ENCODE results near the gene CARD16.

Gene CARD16

DNA sequence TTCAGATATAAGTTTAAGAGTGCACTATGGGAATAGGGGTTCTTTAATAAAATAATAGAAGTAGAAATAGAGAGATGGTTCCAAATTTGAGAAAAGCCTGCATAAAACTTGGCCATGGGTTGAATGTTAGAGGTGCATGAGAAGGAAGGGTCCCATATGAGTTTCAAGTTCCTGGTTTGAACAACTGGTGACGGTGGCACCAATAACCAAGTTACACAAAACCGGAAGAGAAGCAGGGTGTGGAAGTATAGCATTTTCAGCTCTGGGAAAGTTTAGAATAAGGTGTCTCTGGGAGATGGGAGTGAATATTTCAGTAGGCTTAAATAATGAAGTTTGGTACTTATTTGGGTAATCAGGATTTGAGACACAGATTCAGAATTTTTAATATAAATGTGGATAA lies 12.6 kb downstream of the CARD16 start:
- no peak for TF ChIP-seq GATA1 (IDR thresholded peaks at IDR 0.05; ENCODE audit: low read depth, low read length)
- no peak for TF ChIP-seq POLR2A (IDR thresholded peaks at IDR 0.05; ENCODE audit: low read length)
- DNase-seq = no peak

DNA sequence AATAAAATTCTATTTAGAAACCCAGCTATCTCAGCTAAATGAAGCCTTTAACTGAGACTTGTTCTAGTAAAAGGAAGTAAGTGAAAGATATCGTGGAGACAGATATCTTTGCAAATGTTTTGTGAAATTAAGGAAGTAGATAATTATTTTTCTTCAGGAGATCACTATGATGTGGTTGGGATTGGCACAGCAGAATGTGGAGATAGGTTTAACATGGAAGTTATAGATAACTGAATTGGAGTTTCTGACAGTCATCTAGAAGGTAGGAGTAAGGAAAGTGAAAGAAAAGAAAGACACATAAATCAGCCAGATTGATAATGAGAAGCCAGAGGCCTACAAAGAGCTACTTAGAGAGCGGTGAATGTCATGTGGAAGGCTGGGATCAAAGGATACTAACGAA lies 17.5 kb downstream of the CARD16 start:
- no peak for DNase-seq
- TF ChIP-seq GATA1 (IDR thresholded peaks at IDR 0.05; ENCODE audit: low read depth, low read length) = no peak
- no peak for TF ChIP-seq POLR2A (IDR thresholded peaks at IDR 0.05; ENCODE audit: low read length)

DNA sequence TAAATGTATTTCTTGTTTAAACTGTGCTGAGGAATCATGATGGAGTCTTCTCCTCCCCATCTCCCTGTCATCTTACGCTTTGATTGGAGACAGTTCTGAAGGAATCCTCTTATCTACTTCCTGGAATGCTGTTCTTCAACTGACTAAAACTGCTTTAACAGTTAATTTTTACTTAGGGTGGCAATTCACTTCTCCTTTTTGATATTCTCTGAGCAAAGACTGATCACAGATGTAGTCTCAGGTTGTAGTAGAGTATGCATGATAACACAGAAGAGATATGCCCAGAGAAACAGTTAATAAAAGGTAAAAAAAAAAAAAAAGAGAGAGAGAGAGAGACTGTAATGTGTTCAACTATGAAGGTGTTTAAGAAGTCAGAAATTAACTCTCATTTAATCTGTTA lies 20.7 kb downstream of the CARD16 start:
- TF ChIP-seq POLR2A (IDR thresholded peaks at IDR 0.05; ENCODE audit: low read length) = no peak
- TF ChIP-seq GATA1 (IDR thresholded peaks at IDR 0.05; ENCODE audit: low read depth, low read length) = no peak
- no peak for DNase-seq

DNA sequence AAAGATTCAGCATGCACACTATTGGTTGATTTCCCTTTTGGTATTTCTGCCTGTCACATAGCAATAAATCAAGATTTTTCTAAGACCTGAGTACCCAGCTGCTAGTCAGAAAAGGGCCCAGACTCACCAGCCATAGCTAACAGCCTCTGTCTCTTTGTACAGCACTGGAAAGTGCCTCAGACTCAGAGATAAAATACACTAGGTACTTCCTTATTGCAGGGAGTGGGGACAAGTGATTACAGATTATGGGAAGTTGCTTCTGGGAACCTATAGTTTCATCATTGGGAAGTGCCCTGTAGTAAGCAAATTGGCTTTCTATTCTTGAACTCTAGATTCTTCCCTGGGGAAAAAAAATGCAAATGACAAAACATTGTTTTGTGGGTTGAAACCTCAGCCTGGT lies 22.1 kb downstream of the CARD16 start, which contains the start of gene CASP5:
Gene CASP5, minus strand, starts transcription at position 166 of the 400 bp plus-strand sequence. Its CDS starts 32 bp downstream, at position 134.
- TF ChIP-seq GATA1 (IDR thresholded peaks at IDR 0.05; ENCODE audit: low read depth, low read length) = no peak
- TF ChIP-seq POLR2A (IDR thresholded peaks at IDR 0.05; ENCODE audit: low read length) = no peak
- DNase-seq = no peak

DNA sequence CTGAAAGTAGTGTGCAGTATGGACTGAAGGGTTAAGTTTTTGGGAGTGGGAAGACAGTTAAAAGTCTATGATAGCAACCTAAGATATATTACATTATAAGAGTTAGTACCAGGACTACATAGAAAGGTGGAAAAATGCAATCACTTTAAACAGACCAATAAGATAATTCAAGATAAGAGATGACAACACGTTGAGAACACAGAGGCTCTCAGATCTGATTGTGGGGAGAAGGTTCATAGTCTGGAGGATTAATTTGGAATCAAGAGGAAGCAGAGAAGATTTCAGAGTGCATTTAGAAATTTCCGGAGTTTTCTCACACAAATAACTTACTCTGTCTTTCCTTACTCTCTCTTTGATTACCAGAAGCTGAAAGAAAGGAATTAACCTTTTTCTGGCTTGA lies 22.6 kb downstream of the CARD16 start:
- TF ChIP-seq GATA1 (IDR thresholded peaks at IDR 0.05; ENCODE audit: low read depth, low read length) = no peak
- TF ChIP-seq POLR2A (IDR thresholded peaks at IDR 0.05; ENCODE audit: low read length) = no peak
- DNase-seq = no peak

DNA sequence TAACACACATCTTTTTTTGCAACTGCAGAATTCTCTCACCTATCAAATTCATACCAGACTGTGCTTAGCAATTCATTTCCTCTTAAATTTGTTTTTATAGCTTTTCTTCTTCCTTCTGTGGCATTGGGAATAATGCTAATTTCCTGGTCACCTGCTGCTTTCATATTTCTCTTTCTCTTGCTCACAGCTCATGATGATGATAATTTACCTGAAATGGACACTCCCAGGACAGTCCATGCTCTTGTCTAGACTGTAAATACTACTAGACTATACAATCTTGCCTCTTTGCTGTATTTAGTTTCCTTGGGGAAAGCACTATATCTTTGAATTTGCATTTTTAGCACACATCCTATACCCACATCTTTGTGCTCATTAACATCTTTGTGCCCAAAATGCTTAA lies 37.7 kb downstream of the CARD16 start:
- no peak for DNase-seq
- TF ChIP-seq GATA1 (IDR thresholded peaks at IDR 0.05; ENCODE audit: low read depth, low read length) = no peak

DNA sequence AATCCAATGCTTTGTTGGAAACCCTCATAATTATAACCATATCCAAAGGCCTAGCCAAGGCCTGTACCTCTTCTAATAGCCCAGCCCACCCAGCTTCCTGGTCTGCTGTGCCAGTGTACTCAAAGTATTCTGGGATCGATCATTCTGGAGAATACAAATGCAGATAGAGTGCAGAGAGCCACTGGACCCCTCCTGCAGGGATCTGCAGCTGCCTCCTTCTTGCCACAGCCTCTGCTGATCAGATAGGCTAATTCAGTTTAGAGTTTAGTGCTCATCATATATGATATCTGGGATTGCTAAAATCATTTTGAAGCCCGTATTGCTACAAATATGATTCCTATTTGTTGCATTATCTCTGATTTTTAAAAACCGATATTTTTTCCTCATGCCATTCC lies 39.7 kb downstream of the CARD16 start:
- DNase-seq = no peak
- no peak for TF ChIP-seq POLR2A (IDR thresholded peaks at IDR 0.05; ENCODE audit: low read length)
- no peak for TF ChIP-seq GATA1 (IDR thresholded peaks at IDR 0.05; ENCODE audit: low read depth, low read length)

DNA sequence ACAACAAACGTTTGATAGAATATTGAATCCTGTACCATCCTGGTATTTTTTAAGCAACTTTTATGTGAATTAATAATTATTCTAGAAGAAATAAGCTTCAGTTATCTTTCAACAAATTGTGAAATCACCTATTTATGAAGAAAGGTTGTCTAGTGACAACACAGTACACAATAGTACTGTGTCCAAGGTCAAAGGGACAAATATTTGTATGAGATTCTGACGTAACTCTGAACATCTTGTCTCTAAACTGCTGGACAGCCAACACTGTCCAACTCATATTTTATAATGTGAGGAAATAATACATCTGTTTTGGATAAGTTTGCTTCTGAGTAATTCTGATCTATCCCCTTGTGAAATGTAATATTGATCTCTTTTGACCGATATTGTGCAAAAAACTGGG lies 41.1 kb downstream of the CARD16 start:
- DNase-seq = no peak
- no peak for TF ChIP-seq GATA1 (IDR thresholded peaks at IDR 0.05; ENCODE audit: low read depth, low read length)
- TF ChIP-seq POLR2A (IDR thresholded peaks at IDR 0.05; ENCODE audit: low read length) = no peak

DNA sequence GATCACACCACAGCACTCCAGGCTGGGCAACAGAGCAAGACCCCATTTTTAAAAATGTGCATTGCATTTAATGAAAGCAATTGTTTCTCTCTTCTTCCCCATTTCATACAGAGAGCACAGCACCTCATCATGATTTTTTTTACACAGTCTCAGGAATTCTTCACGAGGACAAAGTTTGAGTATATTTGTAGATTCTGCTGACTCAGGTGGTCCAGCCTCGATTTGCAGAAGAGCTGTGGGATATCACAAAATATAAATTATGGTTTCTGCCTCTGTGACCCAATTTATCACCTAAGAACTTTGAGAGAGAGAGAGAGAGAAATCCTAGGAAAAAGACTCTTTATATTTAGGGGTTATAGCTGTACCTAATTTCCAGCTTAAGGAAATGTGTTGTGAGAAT lies 42.0 kb downstream of the CARD16 start:
- no peak for DNase-seq
- TF ChIP-seq POLR2A (IDR thresholded peaks at IDR 0.05; ENCODE audit: low read length) (no peak), GATA1 (IDR thresholded peaks at IDR 0.05; ENCODE audit: low read depth, low read length) (no peak)

DNA sequence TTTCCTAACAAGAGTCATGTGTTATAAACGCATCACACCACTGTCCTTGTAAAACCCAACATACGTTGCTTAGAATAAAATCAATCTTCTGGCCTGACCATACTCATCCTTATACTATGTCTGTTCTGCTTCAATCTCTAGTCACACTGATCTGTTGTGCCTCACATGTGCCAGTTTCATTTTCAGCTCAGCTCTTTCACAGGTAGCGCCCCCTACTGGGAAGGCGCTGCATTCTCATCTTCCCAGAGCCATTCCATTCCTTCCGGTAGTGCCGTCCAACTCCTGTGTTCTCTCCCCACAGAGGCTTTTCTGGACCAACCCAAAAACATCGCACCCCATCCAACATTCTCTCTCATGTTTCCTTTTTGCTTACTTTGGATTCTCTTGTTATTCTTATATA lies 44.3 kb downstream of the CARD16 start:
- peak; percentile 37 to 56 for DNase-seq
- TF ChIP-seq POLR2A (IDR thresholded peaks at IDR 0.05; ENCODE audit: low read length) = no peak
- no peak for TF ChIP-seq GATA1 (IDR thresholded peaks at IDR 0.05; ENCODE audit: low read depth, low read length)

DNA sequence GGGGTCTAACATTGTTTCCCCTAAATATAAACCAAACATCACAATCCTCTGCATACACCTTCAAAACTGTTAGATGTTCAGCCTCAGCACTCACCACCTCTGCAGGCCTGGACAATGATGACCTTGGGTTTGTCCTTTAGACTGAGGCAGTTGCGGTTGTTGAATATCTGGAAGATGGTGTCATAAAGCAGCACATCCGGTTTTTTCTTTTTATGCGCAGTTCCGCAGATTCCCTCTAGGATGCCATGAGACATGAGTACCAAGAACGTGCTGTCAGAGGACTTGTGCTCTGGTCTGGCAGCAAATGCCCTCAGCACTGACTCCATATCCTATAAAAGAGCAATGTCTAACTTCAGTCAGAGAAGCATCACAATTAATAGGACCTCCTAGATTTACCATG lies 45.0 kb downstream of the CARD16 start:
- TF ChIP-seq GATA1 (IDR thresholded peaks at IDR 0.05; ENCODE audit: low read depth, low read length) (no peak), POLR2A (IDR thresholded peaks at IDR 0.05; ENCODE audit: low read length) (no peak)
- peak; percentile 3 to 4 for DNase-seq

DNA sequence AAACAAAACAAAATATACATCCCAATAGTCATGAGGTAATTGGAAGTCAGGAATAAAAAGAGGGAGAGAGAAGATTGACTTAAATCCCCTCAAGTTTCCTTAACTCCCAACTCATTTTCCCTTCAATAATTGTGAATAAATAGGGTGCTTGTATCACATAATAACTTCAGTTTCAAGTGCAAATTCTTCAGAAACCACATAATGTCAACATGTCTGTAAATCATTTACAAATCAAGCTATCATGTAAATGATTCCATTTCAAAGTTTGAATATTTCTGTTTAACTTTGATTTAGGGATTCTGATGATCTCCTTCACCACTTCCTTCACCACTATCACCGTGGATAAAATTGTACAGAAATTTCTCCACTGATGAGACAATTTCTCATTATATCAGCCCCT lies 45.4 kb downstream of the CARD16 start:
- no peak for DNase-seq
- TF ChIP-seq POLR2A (IDR thresholded peaks at IDR 0.05; ENCODE audit: low read length) = no peak
- TF ChIP-seq GATA1 (IDR thresholded peaks at IDR 0.05; ENCODE audit: low read depth, low read length) = no peak

DNA sequence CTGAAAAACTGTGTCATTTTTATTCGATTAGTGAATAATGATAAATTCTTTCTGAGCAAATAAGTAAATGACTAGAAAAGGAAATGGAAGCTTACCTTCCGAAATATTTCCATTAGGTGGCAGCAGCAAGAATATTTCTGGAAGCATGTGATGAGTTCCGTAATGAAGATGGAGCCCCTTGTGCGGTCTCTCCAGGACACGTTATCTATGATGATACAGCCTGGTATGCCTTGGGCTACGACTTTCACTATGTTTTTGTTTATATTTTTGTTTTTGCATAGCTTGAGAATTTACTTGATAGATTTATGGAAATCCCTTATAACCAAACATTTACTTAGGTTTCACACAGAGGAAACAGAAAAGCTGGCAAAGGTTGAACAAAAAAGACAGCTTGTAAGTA lies 47.8 kb downstream of the CARD16 start:
- no peak for TF ChIP-seq POLR2A (IDR thresholded peaks at IDR 0.05; ENCODE audit: low read length)
- TF ChIP-seq GATA1 (IDR thresholded peaks at IDR 0.05; ENCODE audit: low read depth, low read length) = no peak
- no peak for DNase-seq

DNA sequence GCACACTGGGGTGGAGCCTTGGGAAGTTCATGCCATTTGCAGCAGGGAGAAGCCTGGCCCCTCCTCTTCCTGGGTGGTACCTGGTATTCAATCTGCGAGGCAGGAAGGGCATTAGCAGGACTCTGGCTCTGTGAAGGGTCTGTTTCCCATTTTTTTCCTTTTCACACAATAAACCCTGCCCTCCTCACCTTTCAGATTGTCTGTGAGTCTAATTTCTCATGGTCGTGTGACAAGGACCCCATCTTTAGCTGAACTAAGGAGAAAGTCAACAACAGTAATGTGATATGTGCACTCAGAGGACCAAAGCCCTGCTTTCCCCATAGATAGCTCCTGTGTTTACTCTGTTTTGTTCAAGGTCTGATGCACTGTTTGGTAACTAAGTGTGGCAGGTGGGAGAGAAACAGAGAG lies 50.1 kb downstream of the CARD16 start:
- TF ChIP-seq GATA1 (IDR thresholded peaks at IDR 0.05; ENCODE audit: low read depth, low read length) (no peak), POLR2A (IDR thresholded peaks at IDR 0.05; ENCODE audit: low read length) (no peak)
- DNase-seq = no peak

DNA sequence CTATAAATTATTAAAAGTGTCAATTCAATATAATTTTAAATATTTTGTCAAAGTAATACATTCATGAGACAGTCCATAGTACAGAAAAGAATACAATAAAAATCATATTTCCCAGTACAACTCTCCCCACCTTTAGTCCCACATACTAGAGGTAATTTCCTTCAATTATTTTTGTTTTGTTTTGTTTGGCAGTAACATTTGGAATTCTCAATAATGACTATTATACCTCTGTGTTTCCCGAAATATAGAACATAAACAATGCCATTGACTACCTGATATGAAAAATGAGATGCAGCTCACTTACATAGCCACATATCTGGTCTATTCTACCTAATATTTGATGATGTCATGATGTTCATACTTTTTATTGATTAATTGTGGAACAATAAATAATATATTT lies 52.4 kb downstream of the CARD16 start:
- DNase-seq = no peak
- TF ChIP-seq GATA1 (IDR thresholded peaks at IDR 0.05; ENCODE audit: low read depth, low read length) (no peak), POLR2A (IDR thresholded peaks at IDR 0.05; ENCODE audit: low read length) (no peak)

DNA sequence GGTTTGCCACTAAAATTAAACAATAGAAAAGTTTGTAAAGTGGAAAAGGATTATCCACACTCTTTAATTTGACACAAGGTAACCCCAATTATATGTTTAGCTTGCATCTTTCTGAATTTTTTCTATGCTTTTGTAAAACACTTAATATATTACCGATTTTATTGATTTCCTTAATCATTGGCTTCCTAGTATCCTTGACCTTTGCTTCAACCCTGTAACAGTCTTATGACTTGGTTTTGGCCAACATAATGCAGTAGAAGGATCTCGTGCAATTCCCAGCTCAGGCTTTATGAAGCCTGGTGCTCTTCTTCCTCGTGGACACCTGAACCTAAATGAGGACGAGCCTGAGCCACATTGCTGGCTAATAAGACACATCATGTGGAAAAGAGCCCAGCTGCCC lies 53.1 kb downstream of the CARD16 start:
- TF ChIP-seq POLR2A (IDR thresholded peaks at IDR 0.05; ENCODE audit: low read length) = no peak
- TF ChIP-seq GATA1 (IDR thresholded peaks at IDR 0.05; ENCODE audit: low read depth, low read length) = no peak
- no peak for DNase-seq

All from erythroblast (primary cell).